Measurements from ENCODE around the gene SEMA3F.
"Not testable (repeated sequence)": the region's sequence is repeated elsewhere in the genome, so short reads cannot be mapped to it uniquely, and the experiment has no call there.

SEMA3F gene

DNA sequence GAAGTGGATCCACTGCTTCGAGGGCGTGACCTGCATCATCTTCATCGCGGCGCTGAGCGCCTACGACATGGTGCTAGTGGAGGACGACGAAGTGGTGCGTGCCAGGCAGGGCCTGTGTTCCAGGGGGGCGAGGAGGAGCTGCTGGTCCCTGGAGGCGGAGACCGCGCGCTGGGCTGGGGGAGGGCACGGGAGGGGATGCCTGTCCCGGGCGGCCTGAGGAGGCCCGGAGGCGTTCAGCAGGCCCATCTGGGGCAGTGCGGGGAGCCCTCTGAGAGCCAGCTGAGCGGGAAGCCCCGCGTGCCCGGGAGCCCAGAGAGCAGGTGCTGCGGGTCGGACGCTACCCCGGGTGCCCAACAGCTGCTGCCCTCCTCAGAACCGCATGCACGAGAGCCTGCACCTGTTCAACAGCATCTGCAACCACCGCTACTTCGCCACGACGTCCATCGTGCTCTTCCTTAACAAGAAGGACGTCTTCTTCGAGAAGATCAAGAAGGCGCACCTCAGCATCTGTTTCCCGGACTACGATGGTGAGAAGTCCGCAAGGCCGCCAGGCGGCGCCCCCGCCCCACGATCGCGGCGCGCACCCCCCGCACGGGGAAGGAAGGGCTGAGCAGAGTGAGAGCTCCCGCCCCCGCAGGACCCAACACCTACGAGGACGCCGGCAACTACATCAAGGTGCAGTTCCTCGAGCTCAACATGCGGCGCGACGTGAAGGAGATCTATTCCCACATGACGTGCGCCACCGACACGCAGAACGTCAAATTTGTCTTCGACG is 39.2 kb downstream of the SEMA3F start:
- peak; percentile 81 for DNase-seq

DNA sequence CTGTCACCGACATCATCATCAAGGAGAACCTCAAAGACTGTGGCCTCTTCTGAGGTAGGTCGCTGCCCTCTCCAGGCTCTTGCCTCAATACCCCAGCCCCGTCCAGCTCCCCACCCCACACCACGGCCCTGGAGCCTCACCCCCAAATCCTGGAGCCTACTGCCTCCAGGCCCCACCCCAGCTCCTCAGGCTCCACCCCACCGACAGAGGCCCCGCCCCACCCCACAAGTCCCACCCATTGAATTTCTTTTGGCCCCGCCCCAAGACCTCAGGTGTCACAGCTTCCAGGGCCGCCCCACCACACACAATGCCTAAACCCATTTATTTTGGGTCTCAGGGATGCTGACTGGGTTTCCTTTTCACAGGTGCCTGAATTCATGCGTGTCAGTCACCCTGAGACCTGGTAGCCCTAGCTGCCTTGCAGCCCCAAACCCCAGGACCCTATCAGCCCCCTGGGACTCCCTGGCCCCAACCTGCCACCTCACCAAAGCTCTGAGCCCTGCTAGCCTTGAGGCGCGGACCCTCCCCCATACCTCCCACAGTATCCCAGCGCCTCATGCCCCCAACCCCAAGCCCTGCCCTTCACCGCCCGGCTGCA is 39.9 kb downstream of the SEMA3F start:
- DNase-seq: peak; percentile 47

DNA sequence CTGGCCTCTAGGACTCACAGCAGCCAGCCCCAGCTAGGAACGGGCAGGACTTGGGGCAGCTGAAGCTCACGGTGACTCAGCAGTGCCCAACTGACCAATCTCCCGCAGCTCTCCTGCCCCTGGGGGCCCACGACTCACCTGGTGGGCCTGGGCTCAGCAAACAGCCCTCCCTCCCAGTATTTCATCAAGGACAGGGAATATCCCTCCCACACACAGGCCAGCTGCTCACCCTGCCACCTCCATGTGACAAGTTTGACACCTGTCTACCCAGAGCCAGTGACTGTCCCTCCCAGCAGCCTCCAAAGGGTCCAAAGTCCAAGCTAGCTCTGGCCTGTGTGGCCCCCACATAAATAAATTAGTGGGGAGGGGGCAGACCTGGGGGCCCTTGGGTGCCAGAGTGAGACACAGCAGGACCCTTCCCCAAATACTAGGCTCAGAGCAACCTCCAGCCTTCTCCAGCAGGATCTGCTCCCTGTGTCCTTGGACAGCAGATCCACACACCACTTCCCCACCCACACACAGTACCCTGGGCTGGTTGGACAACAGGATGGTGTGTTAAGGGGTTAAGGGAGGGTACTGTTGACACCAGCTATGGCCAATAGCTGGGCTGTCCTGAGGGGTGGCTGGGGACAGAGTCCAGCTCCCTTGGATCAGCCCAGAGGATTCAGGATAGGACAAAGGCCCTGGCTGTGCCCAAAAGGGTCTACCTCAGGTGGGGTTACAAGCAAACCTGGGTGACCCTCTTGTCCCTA is 40.6 kb downstream of the SEMA3F start:
- no peak for DNase-seq

DNA sequence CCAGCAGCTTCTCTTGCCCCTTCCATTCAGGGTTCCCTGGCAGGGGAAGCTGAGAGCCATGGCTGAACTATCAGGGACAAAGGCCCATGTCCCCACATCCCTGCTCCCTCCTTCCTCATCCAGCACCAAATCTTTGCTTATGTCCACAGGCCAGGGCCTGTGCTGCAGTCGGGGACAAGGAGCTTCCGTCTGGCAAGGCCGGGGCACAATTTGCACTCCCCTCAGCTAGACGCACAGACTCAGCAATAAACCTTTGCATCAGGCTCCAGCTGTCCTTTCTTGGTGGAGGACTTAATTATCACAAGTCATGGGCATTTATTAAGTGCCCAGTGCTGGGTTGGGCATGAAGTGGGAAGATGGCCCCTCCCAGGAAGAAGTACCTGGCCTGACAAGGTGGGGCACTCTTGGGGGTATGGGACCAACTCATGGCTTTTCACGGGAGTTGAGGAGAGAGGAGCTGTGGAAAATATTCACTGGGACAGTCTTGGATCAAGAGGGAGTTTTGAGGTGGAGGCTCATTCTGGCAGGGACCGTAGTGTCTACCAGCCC is 41.2 kb downstream of the SEMA3F start:
- no peak for DNase-seq

DNA sequence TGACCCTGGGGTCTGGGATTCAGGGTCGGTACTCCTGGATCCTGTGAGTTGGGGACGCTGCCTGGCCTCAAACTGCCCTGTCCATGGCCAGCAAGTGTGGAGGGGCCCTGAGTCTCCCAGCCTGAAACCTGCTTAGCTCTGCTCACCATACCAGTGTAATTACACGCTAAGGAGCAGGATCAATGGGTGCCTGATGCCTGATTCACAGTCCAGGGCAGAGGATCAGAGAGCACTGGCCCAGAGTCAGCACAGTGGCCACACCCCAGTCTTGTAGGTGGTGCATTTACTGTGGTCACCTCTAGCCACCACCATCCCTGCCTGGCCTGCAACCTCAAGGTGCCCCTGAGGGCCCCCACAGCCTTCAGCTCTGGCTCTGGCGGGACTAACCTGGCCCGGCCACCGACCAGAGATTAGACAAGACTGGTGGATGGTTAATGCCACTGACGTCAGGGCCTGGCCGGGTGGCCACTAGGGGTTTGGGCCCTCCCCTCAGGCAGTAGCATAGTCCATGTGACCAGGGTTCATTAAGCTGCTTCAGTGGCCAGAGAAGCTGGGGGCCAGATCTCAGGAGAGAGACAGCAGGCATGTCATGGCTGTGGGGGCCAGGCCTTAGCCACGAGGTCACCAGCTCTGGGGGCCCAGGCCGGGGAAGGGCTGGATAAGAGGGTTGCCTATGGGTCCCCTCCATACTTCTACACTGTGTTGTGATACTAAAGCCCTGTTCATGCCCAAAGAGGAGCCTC is 46.6 kb downstream of the SEMA3F start:
- DNase-seq: no peak

DNA sequence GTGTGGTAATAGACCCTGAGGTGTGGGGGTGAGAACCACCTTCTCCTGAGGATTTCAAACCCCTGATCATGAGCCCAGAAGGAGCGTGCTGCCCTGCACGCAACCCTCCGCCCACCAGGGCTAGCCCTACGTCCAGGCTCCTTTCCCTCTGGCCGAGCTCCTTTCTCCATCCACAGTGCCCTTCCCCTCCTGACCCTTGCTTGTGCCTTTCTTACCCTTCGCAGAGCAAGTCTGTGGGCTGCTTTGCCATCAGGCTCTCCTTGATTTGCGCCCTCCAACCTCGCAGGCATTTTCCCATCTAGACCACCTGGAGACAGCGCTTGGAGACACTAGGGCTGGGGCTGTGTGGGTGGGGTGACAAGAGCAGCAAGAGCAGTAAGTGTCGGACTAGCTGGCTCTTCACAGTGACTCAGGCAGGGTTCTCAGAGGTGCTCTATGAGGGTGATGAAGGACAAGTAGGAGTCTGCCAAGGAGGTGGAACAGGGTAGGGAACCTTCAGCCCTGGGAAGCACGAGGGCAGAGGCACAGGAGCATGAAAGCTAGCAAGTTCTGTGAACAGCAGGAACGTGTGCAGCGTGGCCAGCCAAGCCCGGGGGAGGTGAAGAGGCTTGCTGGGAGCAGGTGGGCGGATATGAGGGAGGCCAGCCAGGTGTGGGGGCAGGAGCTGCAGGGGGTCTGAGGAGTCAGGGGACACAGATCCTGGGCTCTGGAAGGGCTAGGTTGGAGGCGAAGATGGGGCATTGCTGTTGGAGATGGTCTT is 47.4 kb downstream of the SEMA3F start:
- DNase-seq: no peak

DNA sequence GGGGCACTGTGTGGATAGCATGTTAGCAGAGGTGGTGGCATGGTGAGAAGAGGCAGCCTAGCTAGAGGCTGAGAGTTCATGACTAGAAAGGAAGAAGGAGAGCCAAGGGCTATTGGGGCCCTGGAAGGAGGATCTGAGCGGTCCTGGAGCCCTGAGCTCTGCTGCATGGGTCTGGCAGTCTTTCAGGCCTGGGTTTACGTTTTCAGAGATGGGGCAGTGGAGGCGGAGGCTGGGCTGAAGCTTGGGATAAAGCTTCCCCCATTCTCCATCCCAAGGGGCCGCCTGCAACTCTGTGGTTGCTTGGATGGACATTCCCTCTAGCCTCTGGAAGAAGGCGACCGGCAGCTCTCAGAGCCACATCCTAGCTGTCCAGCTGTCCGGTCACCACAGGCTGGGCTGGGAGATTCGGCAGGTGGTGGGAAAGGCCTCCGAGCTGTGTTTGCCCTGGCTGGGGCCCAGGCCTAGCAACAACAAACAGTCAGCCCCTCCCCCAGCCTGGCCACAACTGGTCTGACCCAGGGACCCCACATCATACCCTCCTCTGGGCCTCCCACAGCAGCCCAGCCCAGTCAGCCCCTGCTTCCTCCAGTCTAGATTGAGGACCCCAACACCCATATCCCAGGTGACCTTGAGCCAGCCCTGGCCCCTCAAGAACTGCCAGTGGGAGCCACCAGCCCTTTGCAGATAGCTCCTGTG is 48.1 kb downstream of the SEMA3F start:
- no peak for DNase-seq

DNA sequence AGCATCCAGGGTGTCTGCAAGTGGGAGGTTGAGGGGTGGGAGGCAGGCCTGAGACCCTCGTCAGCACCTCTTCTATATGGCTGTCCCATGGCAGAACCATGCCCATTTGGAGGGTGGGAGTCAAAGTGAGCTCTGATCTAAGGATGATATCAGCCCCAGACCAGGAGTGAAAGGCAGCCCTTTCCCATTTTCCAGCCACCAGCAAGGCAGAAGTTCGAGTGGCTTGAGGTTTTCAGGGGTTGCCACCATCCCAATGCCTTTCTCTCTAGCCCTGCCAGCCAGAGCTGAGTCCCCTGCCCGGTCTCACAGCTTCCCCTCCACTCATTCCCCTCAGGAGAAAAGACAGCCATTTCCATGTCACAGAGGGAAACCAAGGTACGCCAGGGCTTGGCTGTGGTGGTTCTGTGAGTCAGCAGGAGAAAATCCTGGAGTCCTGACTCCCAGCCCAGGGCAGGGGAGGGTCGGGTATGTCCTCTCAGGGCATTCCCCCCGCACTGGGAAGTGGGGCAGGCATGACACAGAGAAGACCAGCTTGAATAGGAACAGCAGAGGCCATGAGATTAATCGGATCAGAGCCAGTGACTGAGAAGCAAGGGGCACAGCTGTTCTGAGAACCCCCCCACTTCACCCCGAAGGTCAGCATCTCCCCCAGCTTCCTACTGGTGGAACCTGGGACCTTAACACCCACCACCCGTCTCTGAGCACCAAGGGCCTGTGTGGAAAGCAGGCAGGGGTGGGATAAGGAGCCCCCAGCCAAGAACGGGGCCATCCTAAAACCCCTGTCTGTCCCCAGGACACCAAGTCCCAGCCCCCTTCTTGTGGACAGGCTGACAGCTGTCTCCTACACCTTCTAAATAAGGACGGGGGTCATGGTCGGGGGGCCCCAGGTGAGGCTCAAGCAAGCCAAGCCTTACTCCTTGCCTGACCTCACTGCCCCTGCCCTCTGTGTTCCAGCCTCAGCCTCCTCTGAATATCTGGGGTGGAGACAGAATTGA is 49.0 kb downstream of the SEMA3F start:
- no peak for DNase-seq

DNA sequence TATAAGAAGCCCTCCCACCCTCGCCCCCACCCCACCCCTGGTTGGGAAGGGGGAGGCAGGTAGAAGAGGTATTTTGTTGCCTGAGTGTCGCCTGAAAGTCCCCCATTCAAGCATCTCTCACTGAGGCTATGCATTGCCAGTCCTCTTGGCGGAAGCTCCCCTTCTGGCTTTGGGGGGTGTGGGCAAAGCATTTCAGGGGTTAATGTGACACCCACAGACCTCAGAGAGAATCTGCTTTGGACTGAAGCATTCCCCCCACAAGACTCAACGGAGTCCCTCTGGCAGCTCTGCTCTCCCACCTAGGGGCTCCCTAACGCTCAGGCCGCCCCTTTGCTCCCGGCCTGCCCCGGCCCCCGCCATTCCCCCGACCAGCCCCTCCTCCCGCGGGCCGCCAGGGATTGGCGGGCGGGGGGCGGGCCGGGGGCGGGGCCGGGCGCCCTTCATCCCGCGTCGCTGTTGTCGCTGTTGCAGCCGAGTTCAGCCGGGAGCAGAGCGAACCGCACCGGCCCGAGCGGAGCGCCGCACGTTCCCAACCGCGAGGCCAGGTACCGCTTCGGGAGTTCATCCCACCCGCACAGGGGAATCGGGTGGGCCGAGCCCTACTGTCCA is 49.8 kb downstream of the SEMA3F start, which contains the start of gene SLC38A3:
Gene SLC38A3, plus strand, starts transcription at position 468 of the 609 bp plus-strand sequence. CDS start 8,929 bp downstream, outside the sequence.
- no peak for DNase-seq

DNA sequence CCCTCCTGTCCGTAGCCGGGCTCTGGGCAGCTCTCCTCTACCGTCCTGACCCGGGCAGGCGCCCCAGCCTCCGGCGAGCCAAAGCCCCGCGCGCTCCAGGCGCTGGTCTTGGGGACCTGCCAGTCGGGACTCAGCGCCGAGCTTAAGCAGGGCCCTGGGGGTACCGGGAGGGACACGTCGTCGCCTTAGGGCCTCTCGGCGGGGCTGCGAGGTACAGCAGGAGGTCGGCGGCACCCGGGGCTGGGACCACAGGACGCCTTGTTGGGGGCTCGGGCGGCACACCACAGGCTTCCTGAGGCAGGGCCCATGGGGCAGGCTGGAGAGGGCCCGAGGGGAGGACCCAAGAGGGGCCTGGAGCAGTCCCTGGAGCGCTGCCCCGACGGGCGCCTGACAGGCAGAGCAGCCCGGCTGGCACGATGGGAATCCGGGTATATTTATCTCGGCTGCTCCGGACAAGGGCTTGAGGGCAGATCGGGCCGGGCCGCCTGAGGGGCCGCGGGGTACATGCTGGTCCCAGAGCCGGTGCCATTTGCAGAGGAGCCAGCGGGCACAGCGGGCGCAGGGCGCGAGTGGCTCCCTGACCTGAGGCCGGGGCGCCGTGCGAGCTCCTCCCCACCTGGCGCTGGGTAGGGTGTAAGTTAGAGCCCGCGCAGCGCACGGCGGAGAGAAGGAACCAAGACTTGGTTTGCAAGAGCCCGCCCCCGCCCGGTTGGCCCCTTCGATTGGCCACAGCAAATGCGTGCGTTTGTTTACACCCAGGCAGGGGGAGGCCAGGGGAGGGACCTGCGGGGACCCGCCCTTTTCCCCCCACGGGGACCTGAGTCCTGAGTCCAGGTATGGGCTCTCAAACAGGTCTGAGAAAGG is 50.5 kb downstream of the SEMA3F start:
- DNase-seq: peak; percentile 51

DNA sequence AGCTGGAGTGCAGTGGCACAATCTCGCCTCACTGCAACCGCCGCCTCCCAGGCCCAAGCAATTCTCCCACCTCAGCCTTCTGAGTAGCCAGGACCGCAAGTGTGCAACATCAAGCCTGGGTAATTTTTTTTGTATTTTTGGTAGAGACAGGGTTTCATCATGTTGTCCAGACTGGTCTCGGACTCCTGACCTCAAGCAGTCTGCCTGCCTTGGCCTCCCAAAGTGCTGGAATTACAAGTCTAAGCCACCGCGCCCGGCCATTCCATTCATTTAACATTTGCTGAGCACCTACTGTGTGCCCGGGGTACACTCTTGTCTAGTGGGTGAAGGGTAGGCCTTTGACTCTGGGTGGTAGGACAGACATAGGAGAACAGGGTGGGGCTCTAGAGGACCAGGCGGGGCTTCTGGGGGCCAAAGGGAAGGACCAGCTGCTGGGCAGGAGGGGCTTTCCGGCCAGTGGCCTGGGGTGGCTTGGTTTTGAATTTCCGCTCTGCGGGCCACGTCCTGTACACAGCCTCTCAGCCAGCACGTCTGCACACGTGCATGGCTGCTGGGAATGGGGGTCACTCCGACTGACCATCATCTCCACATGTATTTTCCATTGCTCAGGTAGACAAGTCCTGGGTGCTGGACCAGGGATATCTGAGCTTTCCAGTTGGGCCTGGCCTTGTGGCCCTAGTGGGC is 52.4 kb downstream of the SEMA3F start:
- DNase-seq: no peak

DNA sequence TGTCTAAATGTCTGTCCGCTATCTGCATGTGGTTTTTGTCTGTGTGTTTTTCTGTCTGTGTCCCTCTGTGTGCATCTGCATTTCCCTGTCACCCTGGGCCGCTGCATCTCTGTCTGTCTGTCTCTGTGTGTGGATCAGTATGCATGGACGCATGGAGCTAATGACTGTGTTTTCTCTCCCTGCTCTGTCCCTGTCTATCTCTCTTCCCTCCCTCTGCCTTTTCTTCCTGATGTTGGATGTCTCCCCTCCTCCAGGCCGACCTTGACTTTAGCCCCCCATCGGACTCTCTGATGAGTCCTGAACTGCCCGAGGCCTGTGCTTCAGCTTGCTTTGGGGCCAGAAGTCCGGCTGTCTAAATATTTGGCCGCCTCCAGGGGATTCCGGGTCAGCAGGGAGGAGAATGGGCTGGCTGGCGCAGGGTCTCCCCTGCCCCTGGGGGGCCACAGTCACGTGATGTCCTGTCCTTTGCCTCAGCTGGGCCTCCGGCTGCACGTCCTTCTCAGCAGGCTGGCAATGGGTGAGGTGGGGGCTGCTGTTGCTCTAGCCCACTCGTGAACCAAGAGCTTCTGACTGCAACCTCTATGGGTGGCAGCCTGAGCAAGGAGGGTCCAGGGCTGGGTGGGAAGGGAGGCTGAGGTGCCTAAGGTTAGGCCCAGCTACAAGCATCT is 53.7 kb downstream of the SEMA3F start:
- DNase-seq: no peak

DNA sequence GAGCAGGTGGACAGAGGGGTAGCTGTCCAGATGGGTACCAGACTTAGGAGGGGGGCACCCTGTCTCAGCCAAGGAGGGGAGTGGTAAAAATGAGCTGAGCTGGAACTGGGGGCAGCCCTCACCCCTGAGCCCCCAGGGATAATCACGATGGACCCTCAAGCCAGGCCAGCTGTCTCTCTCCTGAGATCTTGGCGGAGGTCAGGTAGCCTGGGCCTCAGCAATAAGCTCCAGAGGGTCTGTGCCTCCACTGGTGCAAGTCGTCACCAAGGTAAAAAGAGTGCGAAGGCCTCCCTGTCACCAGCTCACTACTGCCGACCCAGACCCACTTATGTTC is 55.0 kb downstream of the SEMA3F start:
- DNase-seq: no peak

DNA sequence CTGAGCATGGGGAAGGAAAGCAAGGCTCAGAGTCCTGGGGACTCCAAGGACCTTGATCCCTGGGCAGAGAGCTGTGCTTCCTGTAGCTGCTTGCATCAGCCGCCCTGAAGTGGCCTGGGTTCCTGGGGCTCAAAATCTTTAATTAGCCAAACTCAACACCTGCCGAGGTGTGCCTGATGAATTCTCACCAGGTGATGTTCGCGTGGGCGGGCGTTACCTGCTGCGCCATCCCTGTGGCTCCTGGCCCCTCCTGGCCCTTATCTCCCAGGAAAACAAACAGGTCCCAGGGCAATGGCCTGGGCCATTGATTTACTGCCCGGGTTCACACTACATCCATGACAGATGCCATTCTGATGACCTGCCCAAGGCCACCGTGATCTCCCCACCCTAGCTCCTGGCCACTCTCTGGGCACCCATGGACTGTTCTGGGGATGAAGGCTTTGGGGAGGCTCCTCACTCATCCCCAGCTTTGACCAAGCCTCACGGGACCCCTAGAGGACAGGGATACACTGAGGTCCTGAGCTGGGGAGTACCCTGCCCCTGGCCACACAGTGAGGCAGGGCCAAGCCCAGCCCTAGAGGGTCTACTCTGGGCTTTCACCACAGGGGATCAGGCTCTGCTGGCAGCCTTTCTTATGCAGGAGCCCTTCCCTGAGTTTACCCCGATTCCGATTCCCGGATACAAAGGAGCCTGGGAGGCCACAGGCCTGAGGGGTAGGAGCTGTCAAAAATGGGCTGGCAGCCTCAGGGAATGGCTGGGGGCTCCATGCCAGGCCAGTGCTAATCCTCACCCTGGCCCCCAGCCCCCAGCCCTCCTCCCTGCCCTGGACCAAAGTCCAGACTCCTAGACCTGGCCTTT is 55.6 kb downstream of the SEMA3F start:
- no peak for DNase-seq

DNA sequence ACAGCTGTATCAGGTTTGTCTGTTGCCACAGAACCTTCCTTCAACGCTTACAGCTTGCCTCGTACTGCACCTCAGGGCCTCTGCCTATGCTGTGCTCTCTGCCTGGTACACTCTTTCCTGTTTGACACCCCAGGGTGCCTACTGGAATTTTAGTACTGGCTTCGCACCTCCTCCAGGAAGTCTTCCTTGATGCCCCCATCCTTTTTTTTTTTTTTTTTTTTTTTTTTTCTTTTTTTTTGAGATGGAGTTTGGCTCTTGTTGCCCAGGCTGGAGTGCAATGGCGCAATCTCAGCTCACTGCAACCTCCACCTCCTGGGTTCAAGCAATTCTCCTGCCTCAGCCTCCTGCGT is 56.2 kb downstream of the SEMA3F start:
- not testable (repeated sequence) for DNase-seq

DNA sequence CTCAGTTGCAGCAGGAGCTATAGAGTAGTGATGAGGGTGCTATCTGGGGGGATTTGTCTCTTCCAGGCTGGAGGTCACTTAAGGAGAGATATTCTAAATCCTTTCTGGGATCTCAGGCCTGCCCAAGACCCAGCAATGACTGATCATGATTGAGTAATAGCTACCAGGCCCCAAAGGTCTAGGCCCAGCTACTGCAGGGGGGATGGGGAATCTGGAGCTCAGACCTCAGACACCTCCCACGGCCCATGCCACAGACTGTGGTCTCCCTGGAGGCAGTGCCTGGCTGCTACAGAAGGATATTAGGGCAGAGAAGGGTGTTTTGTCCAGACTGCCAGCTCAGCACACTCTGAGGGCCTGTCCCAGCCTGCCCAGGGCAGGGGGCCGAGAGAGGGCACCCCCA is 56.8 kb downstream of the SEMA3F start:
- DNase-seq: no peak

DNA sequence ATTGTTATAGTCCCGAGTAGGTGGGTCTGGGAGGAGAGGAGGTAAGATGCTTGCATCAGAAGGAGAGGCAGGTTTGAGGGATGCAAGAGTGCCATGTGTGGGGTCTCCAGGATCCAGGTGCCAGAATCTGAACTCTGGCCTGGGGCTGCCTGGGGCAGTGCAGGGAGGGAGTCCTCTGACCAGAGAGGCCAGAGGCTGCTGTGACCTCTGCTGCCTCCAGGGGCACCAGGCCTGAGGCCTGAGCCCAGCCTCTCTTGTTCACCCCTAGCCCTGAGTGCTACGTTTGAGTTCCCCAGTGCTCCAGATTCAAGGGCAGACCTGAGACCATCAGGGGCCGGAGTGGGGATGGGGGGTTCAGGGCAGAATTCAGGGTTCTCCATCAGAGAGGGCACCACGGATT is 57.4 kb downstream of the SEMA3F start:
- no peak for DNase-seq
